Measurements from ENCODE around the gene THEMIS. TPM values are rescaled to one million over a fixed set of nuclear protein-coding genes. Genes with fewer than 3 reads are reported as not detected.

Gene THEMIS
- not detected for total RNA-seq

- H3K4me1 ChIP-seq, result no peaks in the 10 kb centered on the region
- H3K4me3 ChIP-seq, result no peak within 1 kb of the TSS
- DNase-seq (ENCODE audit: low spot score in 2 of 2), result no peak
- no peaks in the 10 kb centered on the region for H3K9me3 ChIP-seq
- intact Hi-C loops (cut with DNase I), result no loop called here
- H3K27ac ChIP-seq, result no peak within 1 kb of the TSS
- no peak for TF ChIP-seq CTCF (IDR thresholded peaks at IDR 0.05)
- H3K36me3 ChIP-seq, result no peaks in the 10 kb centered on the region
- H3K27me3 ChIP-seq, result no peaks in the 10 kb centered on the region
Measured at GRCh38 chr6:127900935-127901334, at the start of gene THEMIS. Gene THEMIS (minus strand): TSS chr6:127901058. CDS start chr6:127900932, 126 bp downstream.

DNA sequence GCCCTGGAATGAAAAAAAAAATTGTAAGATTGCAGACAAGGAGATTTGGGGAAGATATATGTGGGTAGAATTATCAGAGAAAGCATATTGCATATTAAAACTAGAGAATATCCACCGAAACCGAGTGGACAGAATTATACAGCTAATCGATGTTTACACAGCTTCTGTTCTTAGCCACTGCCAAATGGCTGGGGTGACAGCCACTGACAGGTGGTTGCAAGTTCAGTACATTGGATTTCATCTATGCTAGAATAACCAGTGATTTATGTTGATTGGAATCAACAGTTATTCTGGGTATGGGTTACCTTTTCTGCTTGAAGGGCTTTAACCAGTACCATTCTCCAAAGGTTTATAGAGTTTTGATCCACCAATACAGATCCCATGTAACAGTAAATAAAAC is 48.4 kb upstream of the THEMIS start:
- intact Hi-C loops (cut with DNase I), result no loop called here
- H3K4me1 ChIP-seq, result no peaks in the 10 kb centered on the region
- no peak for TF ChIP-seq CTCF (IDR thresholded peaks at IDR 0.05)
- no peaks in the 10 kb centered on the region for H3K36me3 ChIP-seq
- no peak overlapping the region for H3K27ac ChIP-seq
- no peak for DNase-seq (ENCODE audit: low spot score in 2 of 2)
- peaks cover 0 to 7% of the 10 kb centered on the region in 2 donors for H3K9me3 ChIP-seq
- no peaks in the 10 kb centered on the region for H3K27me3 ChIP-seq
- H3K4me3 ChIP-seq, result no peak overlapping the region

- Histone ChIP-seq H3K4me3 (no peak overlapping the region), H3K27ac (no peak overlapping the region), H3K9me3 (peaks cover 0 to 7% of the 10 kb centered on the region in 2 donors), H3K27me3 (no peaks in the 10 kb centered on the region), H3K4me1 (no peaks in the 10 kb centered on the region), H3K36me3 (no peaks in the 10 kb centered on the region)
- TF ChIP-seq CTCF (IDR thresholded peaks at IDR 0.05), result no peak
- intact Hi-C loops (cut with DNase I), result no loop called here
- no peak for DNase-seq (ENCODE audit: low spot score in 2 of 2)
Measured at GRCh38 chr6:127946388-127946787, 45.5 kb upstream of the THEMIS start.

- TF ChIP-seq CTCF (IDR thresholded peaks at IDR 0.05), result no peak
- Histone ChIP-seq H3K27me3 (no peaks in the 10 kb centered on the region), H3K4me3 (no peak overlapping the region), H3K27ac (no peak overlapping the region), H3K9me3 (peaks cover 0 to 7% of the 10 kb centered on the region in 2 donors), H3K36me3 (no peaks in the 10 kb centered on the region), H3K4me1 (no peaks in the 10 kb centered on the region)
- DNase-seq (ENCODE audit: low spot score in 2 of 2), result no peak
- intact Hi-C loops (cut with DNase I), result no loop called here
Measured at GRCh38 chr6:127945434-127946097, 44.7 kb upstream of the THEMIS start.

GRCh38 chr6:127941228-127941627 is 40.4 kb upstream of the THEMIS start:
- intact Hi-C loops (cut with DNase I), result no loop called here
- TF ChIP-seq CTCF (IDR thresholded peaks at IDR 0.05), result no peak
- H3K27me3 ChIP-seq, result no peaks in the 10 kb centered on the region
- no peak overlapping the region for H3K4me3 ChIP-seq
- H3K36me3 ChIP-seq, result no peaks in the 10 kb centered on the region
- no peak overlapping the region for H3K27ac ChIP-seq
- H3K4me1 ChIP-seq, result no peaks in the 10 kb centered on the region
- peaks cover 0 to under 1% of the 10 kb centered on the region in 2 donors for H3K9me3 ChIP-seq
- DNase-seq (ENCODE audit: low spot score in 2 of 2), result no peak
